ENCODE results near the gene GDE1. TPM values are rescaled to one million over a fixed set of nuclear protein-coding genes. Genes with fewer than 3 reads are reported as not detected.
"Not testable (repeated sequence)": the region's sequence is repeated elsewhere in the genome, so short reads cannot be mapped to it uniquely, and the experiment has no call there.

The GDE1 gene
- total RNA-seq, 4 donors from 2014 or later, result 41.7 to 65.0 (median 58.6) TPM

DNA sequence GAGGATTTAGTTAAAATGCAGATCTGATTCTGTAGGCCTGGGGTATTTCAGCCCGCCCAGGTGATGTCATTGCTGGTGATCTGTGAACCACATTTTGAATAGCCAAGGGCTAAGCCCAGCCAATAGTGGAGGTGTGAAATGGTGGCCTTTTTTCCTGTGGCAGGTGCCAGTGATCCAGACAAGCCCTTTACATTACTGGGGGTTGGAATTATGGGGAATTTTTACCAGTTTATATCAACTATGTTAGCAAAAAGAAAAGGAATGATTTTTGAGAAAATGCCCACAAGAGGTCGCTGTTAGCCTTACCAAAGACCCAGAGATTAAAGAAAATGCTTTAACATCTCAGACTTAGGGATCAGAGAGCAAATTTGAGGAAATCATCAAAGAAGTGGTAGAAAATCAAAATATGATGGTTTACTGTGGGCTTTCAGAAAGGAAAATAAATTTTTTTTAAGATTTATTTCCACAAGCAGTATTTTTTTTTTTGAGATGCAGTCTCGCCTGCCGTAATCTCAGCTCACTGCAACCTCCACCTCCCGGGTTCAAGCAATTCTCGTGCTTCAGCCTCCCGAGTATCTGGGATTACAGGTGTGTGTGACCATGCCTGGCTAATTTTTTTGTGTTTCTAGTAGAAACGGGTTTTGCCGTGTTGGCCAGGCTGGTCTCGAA is 37.5 kb upstream of the GDE1 start:
- H3K4me3 ChIP-seq (ENCODE audit: low read depth, poor library complexity, severe bottlenecking), result no peak overlapping the region
- WGBS, 2 donors, result 75 to 82% methylated on average over 10 of the region's 10 CpGs
- intact Hi-C loops (cut with DNase I; ENCODE audit: low total_unique reads), result no loop called here
- DNase-seq (ENCODE audit: low spot score in 2 of 2), result peak in 1 of 2 donors; percentile 82
- TF ChIP-seq, protein P1, sequence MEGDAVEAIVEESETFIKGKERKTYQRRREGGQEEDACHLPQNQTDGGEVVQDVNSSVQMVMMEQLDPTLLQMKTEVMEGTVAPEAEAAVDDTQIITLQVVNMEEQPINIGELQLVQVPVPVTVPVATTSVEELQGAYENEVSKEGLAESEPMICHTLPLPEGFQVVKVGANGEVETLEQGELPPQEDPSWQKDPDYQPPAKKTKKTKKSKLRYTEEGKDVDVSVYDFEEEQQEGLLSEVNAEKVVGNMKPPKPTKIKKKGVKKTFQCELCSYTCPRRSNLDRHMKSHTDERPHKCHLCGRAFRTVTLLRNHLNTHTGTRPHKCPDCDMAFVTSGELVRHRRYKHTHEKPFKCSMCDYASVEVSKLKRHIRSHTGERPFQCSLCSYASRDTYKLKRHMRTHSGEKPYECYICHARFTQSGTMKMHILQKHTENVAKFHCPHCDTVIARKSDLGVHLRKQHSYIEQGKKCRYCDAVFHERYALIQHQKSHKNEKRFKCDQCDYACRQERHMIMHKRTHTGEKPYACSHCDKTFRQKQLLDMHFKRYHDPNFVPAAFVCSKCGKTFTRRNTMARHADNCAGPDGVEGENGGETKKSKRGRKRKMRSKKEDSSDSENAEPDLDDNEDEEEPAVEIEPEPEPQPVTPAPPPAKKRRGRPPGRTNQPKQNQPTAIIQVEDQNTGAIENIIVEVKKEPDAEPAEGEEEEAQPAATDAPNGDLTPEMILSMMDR (IDR thresholded peaks at IDR 0.05), result no peak
- no peak for TF ChIP-seq POLR2A (IDR thresholded peaks at IDR 0.05)

DNA sequence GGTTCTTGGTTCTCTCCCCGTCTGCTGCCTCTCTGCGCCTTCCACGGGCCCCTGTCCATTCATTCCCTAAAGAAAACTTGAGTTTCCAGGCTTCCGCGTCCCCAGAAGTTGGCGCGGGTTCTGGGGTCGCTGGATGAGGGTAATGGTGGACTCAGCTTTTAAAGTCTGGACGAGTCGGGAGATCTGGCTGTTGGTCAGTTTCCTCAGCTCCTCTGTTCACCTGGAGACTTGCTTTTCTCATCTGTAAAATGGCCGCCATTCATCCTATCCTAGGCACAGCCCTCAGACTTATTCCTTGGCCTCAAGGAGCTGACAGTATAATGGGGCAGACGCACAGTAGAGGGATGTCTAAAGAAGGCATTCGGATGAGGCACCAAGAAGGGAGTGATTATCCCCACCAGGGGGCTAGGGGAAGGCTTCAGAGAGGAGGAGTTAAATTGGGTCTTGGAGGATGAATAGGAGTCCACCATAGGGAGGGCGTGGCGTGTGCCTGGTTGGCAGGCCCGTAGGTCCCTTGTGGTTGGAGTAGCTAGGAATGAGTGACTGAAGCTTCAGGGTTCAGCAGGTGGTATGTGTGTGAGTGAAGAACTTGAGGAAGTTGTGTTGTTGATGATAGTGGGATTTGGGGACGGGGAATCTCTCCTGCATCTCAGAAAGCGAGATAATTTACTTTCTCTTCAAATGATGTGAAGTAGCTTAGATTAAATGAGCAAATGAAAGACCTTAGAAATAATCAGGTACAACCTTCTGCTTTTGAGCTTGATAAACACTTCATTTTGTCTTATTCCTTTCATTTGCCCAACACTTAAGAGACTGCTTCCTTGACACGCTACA is 34.3 kb upstream of the GDE1 start:
- H3K4me3 ChIP-seq (ENCODE audit: low read depth, poor library complexity, severe bottlenecking), result peak overlapping the region; percentile 63
- TF ChIP-seq, protein P1 (IDR thresholded peaks at IDR 0.05), result no peak
- no peak for TF ChIP-seq POLR2A (IDR thresholded peaks at IDR 0.05)
- intact Hi-C loops (cut with DNase I; ENCODE audit: low total_unique reads), result no loop called here
- no peak for DNase-seq (ENCODE audit: low spot score in 2 of 2)
- WGBS, 2 donors, result 32% methylated on average over 19 of the region's 19 CpGs

DNA sequence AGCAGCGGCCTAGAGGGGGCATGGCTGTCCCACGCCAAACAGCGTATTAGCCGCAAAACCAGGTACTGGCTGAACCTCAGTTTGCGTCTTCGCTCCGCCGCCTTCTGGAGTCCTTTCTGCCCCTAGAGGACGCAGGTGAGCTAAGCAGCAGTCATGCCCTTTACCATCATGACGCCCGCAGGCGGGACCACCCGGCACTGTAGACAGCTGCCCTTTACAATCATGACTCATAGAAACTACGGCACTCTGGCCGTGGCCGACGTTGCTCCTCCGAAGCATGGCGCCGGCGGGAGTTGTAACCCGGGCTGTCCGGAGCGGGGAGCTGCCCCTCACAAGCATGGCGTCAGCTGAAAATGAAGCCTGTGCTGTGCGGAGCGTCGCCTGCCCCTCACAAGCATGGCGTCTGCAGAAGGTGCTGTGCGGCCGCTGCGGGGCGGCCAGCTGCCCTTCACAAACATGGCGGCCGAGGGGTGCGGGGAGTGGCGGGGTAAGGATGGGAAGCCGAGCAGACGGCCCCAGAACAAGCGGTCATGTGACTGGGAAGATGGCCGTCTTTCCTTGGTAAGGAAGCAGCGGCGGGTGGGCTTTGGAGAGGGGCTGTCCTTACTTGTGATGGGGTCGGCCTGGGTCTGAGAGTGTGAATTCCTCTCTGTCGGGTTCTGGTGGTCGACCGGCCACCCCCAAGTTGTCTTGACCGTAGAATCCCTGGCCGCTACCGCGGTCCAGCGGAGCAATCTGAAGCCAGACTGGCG is 33.5 kb upstream of the GDE1 start, which contains the start of gene VPS35L:
Gene VPS35L, plus strand, starts transcription at position 518 of the 752 bp plus-strand sequence. Its CDS starts 27 bp downstream, at position 545.
- 0 to 1% methylated on average over 32 to 53 of the region's 53 CpGs for WGBS, 2 donors
- intact Hi-C loops (cut with DNase I; ENCODE audit: low total_unique reads), result no loop called here
- TF ChIP-seq POLR2A (IDR thresholded peaks at IDR 0.05), result no peak
- TF ChIP-seq, protein P1 (IDR thresholded peaks at IDR 0.05), result peak in 1 of 3 donors; percentile 43
- DNase-seq (ENCODE audit: low spot score in 2 of 2), result peak; percentile 94 to 99
- H3K4me3 ChIP-seq (ENCODE audit: low read depth, poor library complexity, severe bottlenecking), result peak within 1 kb of the TSS; percentile 63

DNA sequence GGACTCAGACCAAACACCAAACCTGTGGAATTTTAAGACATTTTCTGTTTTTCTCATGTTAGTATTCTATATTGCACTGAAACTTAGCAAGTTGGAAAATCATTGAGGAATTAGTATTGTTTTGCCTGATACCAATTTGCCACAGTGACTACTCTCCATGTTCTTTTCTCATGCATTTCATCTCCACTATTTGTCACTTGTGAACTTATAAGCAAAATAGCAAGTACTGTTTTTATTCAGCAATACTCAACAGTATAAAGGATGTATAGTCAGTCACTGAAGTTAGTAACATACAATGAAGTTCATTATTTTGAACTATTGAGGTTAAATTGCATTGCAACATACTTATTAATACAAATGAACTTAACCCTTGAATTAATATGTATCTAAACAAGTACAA is 27.8 kb upstream of the GDE1 start:
- intact Hi-C loops (cut with DNase I; ENCODE audit: low total_unique reads), result no loop called here
- TF ChIP-seq, protein P1 (IDR thresholded peaks at IDR 0.05), result no peak
- no peak for TF ChIP-seq POLR2A (IDR thresholded peaks at IDR 0.05)
- H3K4me3 ChIP-seq (ENCODE audit: low read depth, poor library complexity, severe bottlenecking), result no peak overlapping the region
- no peak for DNase-seq (ENCODE audit: low spot score in 2 of 2)

DNA sequence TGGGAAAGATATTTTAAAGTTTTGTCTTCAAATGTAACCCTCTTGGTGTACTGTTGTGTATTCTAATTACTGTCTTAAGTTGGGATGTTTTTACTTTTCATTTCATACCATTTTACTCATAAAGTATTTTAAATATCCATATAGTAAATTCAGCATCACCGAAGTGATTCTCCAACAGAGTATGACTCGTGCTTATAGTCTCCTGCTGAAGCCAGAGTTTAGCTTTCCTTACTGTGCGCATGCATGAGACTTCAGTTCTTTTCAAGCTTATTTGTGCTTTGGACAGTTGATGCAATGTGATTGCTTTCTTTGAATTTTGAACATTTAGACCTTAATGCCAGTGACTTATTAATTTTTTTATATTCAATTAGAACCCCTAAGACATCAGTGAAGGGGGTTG is 26.2 kb upstream of the GDE1 start:
- intact Hi-C loops (cut with DNase I; ENCODE audit: low total_unique reads), result no loop called here
- TF ChIP-seq, protein P1 (IDR thresholded peaks at IDR 0.05), result no peak
- TF ChIP-seq POLR2A (IDR thresholded peaks at IDR 0.05), result no peak

DNA sequence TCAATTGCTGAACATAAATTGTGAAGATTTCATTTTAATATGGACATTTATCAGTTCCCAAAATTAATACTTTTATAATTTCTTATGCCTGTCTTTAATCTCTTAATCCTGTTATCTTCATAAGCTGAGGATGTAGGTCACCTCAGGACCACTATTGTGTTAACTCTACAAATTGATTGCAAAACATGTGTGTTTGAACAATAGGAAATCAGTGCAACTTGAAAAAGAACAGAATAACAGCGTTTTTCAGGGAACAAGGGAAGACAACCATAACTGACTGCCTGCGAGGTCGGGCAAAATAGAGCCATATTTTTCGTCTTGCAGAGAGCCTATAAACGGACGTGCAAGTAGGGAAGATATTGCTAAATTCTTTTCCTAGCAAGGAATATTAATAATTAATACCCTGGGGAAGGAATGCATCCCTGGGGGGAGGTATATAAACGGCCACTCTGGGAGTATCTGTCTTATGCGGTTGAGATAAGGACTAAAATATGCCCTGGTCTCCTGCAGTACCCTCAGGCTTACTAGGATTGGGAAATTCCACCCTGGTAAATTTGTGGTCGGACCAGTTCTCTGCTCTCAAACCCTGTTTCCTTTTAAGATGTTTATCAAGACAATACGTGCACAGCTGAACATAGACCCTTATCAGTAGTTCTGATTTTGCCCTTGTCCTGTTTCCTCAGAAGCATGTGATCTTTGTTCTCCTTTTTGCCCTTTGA is 21.5 kb upstream of the GDE1 start:
- WGBS, 2 donors, result 73 to 75% methylated on average over 10 of the region's 10 CpGs
- intact Hi-C loops (cut with DNase I; ENCODE audit: low total_unique reads); DNase-seq (ENCODE audit: low spot score in 2 of 2); H3K4me3 ChIP-seq (ENCODE audit: low read depth, poor library complexity, severe bottlenecking): not testable (repeated sequence)

More for the DNA sequence above, 26.2 kb upstream of the GDE1 start:
- H3K4me3 ChIP-seq (ENCODE audit: low read depth, poor library complexity, severe bottlenecking), result no peak overlapping the region
- no peak for DNase-seq (ENCODE audit: low spot score in 2 of 2)
- WGBS, 2 donors, result 94 to 95% methylated on average over 3 of the region's 3 CpGs

All from lower leg skin (tissue), 4 donors.